Measurements from ENCODE around the gene MYCN. TPM values are rescaled to one million over a fixed set of nuclear protein-coding genes. Genes with fewer than 3 reads are reported as not detected.
"Not testable (repeated sequence)": the region's sequence is repeated elsewhere in the genome, so short reads cannot be mapped to it uniquely, and the experiment has no call there.

MYCN gene
- total RNA-seq, 1 experiment from 2014 or later: 68.3 TPM

- ChIA-PET POLR2A (interaction anchor here (0.7 kb wide), 1 partner anchor 125 kb away, joined by 5 read pairs; no protein-coding TSS in a partner anchor), CTCF (interaction anchor here (1.7 kb wide), 1 partner anchor 12 kb away, joined by 9 read pairs; the partner anchor contains the start of gene MYCN)
- no peaks in the 10 kb centered on the region; the same call in 1 of the 2 replicates for H3K27me3 Mint-ChIP-seq (ENCODE audit: low read depth)
- H3K36me3 Mint-ChIP-seq: peaks cover 7% of the 10 kb centered on the region; the same call in 1 of the 2 replicates
- H3K4me3 Mint-ChIP-seq: no peak overlapping the region
- H3K9me3 Mint-ChIP-seq: peaks cover 7% of the 10 kb centered on the region
- no peak for DNase-seq (ENCODE audit: low spot score)
- no peak overlapping the region for H3K27ac Mint-ChIP-seq
- TF ChIP-seq OVOL2 (CRISPR knock-in tag; IDR thresholded peaks at IDR 0.05; ENCODE audit: borderline replicate concordance): no peak
- TF ChIP-seq ZNF512 (CRISPR knock-in tag; IDR thresholded peaks at IDR 0.05; ENCODE audit: borderline replicate concordance): no peak
- TF ChIP-seq FOXP1 (CRISPR knock-in tag; IDR thresholded peaks at IDR 0.05; ENCODE audit: borderline replicate concordance): no peak
- TF ChIP-seq, protein P1, sequence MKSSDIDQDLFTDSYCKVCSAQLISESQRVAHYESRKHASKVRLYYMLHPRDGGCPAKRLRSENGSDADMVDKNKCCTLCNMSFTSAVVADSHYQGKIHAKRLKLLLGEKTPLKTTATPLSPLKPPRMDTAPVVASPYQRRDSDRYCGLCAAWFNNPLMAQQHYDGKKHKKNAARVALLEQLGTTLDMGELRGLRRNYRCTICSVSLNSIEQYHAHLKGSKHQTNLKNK (CRISPR knock-in tag; IDR thresholded peaks at IDR 0.05): no peak
- H3K4me1 Mint-ChIP-seq: peaks cover 11% of the 10 kb centered on the region
- no peak for ATAC-seq
Observed at GRCh38 chr2:15927551-15928218, 12.7 kb upstream of the MYCN start.

DNA sequence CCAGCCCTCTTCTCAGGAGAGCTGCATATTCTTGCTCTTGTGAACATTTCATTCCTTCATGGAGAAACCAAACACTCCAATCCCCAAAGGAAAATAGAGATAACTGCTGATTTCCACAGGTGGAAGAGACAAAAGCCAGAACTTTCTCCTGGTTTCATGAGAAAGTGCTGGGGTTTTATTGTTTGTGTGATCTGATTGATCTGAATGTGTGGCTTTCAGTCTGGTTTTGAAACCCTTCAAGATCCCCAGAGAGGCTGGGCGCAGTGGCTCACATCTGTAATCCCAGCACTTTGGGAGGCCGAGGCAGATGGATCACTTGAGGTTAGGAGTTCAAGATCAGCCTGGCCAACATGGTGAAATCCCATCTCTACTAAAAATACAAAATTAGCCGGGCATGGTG is 11.3 kb upstream of the MYCN start:
- peaks cover 18% of the 10 kb centered on the region for H3K4me1 Mint-ChIP-seq
- H3K9me3 Mint-ChIP-seq; H3K27ac Mint-ChIP-seq; DNase-seq (ENCODE audit: low spot score); POLR2A ChIA-PET; H3K4me3 Mint-ChIP-seq; H3K36me3 Mint-ChIP-seq; ATAC-seq; H3K27me3 Mint-ChIP-seq (ENCODE audit: low read depth): not testable (repeated sequence)
- CTCF ChIA-PET: interaction anchor here (1.0 kb wide), 1 partner anchor 10 kb away, joined by 3 read pairs; no protein-coding TSS in a partner anchor

- Mint-ChIP-seq H3K4me3 (no peak overlapping the region), H3K36me3 (peaks cover 7% of the 10 kb centered on the region; the same call in 1 of the 2 replicates), H3K4me1 (peaks cover 24% of the 10 kb centered on the region), H3K9me3 (peaks cover 7% of the 10 kb centered on the region), H3K27ac (no peak overlapping the region), H3K27me3 (ENCODE audit: low read depth) (no peaks in the 10 kb centered on the region; the same call in 1 of the 2 replicates)
- ATAC-seq (no peak), DNase-seq (ENCODE audit: low spot score) (no peak)
- ChIA-PET POLR2A (no interaction called here), CTCF (no interaction called here)
- no peak for TF ChIP-seq FOXJ3 (CRISPR knock-in tag; IDR thresholded peaks at IDR 0.05; ENCODE audit: borderline replicate concordance)
- no peak for TF ChIP-seq FOXP1 (CRISPR knock-in tag; IDR thresholded peaks at IDR 0.05; ENCODE audit: borderline replicate concordance)
- TF ChIP-seq GRHL2 (CRISPR knock-in tag; IDR thresholded peaks at IDR 0.05; ENCODE audit: insufficient replicate concordance, severe bottlenecking): no peak
- TF ChIP-seq TCF7 (CRISPR knock-in tag; IDR thresholded peaks at IDR 0.05; ENCODE audit: low read depth): no peak
- TF ChIP-seq NFYB (CRISPR knock-in tag; conservative IDR thresholded peaks at IDR 0.05; ENCODE audit: low read depth): no peak
- TF ChIP-seq ZBTB21 (CRISPR knock-in tag; IDR thresholded peaks at IDR 0.05; ENCODE audit: borderline replicate concordance): no peak
- TF ChIP-seq HMGA2 (CRISPR knock-in tag; IDR thresholded peaks at IDR 0.05): no peak
- no peak for TF ChIP-seq PREB (CRISPR knock-in tag; IDR thresholded peaks at IDR 0.05; ENCODE audit: borderline replicate concordance)
- no peak for TF ChIP-seq OVOL2 (CRISPR knock-in tag; IDR thresholded peaks at IDR 0.05; ENCODE audit: borderline replicate concordance)
- no peak for TF ChIP-seq ZNF416 (CRISPR knock-in tag; IDR thresholded peaks at IDR 0.05)
- no peak for TF ChIP-seq USF2 (CRISPR knock-in tag; IDR thresholded peaks at IDR 0.05)
- TF ChIP-seq ZNF512 (CRISPR knock-in tag; IDR thresholded peaks at IDR 0.05; ENCODE audit: borderline replicate concordance): no peak
- TF ChIP-seq AR (CRISPR knock-in tag; IDR thresholded peaks at IDR 0.05): no peak
- no peak for TF ChIP-seq NFATC4 (CRISPR knock-in tag; IDR thresholded peaks at IDR 0.05)
- no peak for TF ChIP-seq CREM (CRISPR knock-in tag; IDR thresholded peaks at IDR 0.05)
- no peak for TF ChIP-seq PRRX2 (CRISPR knock-in tag; IDR thresholded peaks at IDR 0.05)
- no peak for TF ChIP-seq SMAD3 (CRISPR knock-in tag; IDR thresholded peaks at IDR 0.05; ENCODE audit: borderline replicate concordance)
- no peak for TF ChIP-seq GTF2I (CRISPR knock-in tag; conservative IDR thresholded peaks at IDR 0.05)
- TF ChIP-seq NR3C1 (CRISPR knock-in tag; conservative IDR thresholded peaks at IDR 0.05; ENCODE audit: low read depth): no peak
Observed at GRCh38 chr2:15929861-15930260, 10.5 kb upstream of the MYCN start.

Measured in WTC11 (cell line).